CD4-positive, alpha-beta T cell (primary cell): ENCODE data around the gene ARHGAP42. TPM values are rescaled to one million over a fixed set of nuclear protein-coding genes. Genes with fewer than 3 reads are reported as not detected.

Source experiments
- ATAC-seq: fragments of 200-7000 bp; cut with Tn5 transposase; one replicate; pipeline ENCODE4 v1.10.0; 2022; ENCODE audit warnings: mild to moderate bottlenecking; ENCODE audit not compliant: poor library complexity
- CTCF ChIA-PET: fragments of 350-600 bp; sonication (Branson Sonifier 250); formaldehyde crosslinking; loops from one replicate; lab custom pipeline; 2021; ENCODE audit warnings: antibody characterized with exemption, inconsistent platforms; lab: Charles Lee
- POLR2A ChIA-PET: fragments of 350-600 bp; sonication (Branson Sonifier 250); formaldehyde crosslinking; loops from one replicate; lab custom pipeline; 2021; ENCODE audit warnings: antibody characterized with exemption, inconsistent platforms; lab: Charles Lee
- DNase-seq, 14 experiments: peaks; one replicate each; pipeline ENCODE4 v3.0.0-alpha.2; 2013 to 2020; ENCODE audit warnings: mixed read lengths in 2 of 14
- H3K27ac ChIP-seq, 2 donors: one replicate each; pipeline versions ENCODE4 v1.5.1 to v1.7.0; 2013; ENCODE audit warnings: low read length in 2 of 2, low read depth in 1 of 2, mild to moderate bottlenecking in 1 of 2
- H3K27me3 ChIP-seq, 2 experiments: 1 replicate in 1 of 2; 2 replicates in 1 of 2; pipeline versions ENCODE4 v1.6.1 to v1.7.0; 2013; ENCODE audit warnings: low read length in 2 of 2, control low read depth in 1 of 2, mild to moderate bottlenecking in 1 of 2, moderate library complexity in 1 of 2; ENCODE audit not compliant: insufficient read depth in 2 of 2, control insufficient read depth in 1 of 2
- H3K36me3 ChIP-seq: one replicate; pipeline ENCODE4 v1.6.1; 2013; ENCODE audit warnings: low read length, control low read depth; ENCODE audit not compliant: insufficient read depth
- H3K4me1 ChIP-seq: one replicate; pipeline ENCODE4 v1.6.1; 2013; ENCODE audit warnings: low read length, control low read depth; ENCODE audit not compliant: insufficient read depth
- H3K4me3 ChIP-seq: one replicate; pipeline ENCODE4 v1.5.1; 2013; ENCODE audit warnings: mild to moderate bottlenecking, low read length, moderate library complexity
- H3K9me3 ChIP-seq, 2 experiments: 1 replicate in 1 of 2; 2 replicates in 1 of 2; pipeline versions ENCODE4 v1.6.1 to v1.7.0; 2013; ENCODE audit warnings: low read length in 2 of 2, mild to moderate bottlenecking in 2 of 2, control low read depth in 1 of 2, moderate library complexity in 1 of 2; ENCODE audit not compliant: control insufficient read depth in 1 of 2, insufficient read depth in 1 of 2
- H3K27ac Mint-ChIP-seq: one replicate; pipeline ENCODE4 v1.8.0; 2020; ENCODE audit warnings: mixed read lengths
- H3K27me3 Mint-ChIP-seq: one replicate; pipeline ENCODE4 v1.8.0; 2021; ENCODE audit warnings: mixed read lengths
- H3K36me3 Mint-ChIP-seq: one replicate; pipeline ENCODE4 v1.8.0; 2021; ENCODE audit warnings: low read depth, mixed read lengths
- H3K4me1 Mint-ChIP-seq: one replicate; pipeline ENCODE4 v1.8.0; 2021; ENCODE audit warnings: low read depth, mixed read lengths
- H3K4me3 Mint-ChIP-seq: one replicate; pipeline ENCODE4 v1.8.0; 2020; ENCODE audit warnings: mild to moderate bottlenecking, mixed read lengths
- H3K9me3 Mint-ChIP-seq: one replicate; pipeline ENCODE4 v1.8.0; 2020; ENCODE audit warnings: mixed read lengths
- CTCF ChIP-seq: fragments of 200-600 bp; IDR thresholded peaks from one replicate; pipeline ENCODE4 v1.8.0; 2022; ENCODE audit warnings: antibody characterized with exemption, mild to moderate bottlenecking
- intact Hi-C, 2 experiments: fragments of 100-400 bp; cut with DNase I in 1 of 2; cut with micrococcal nuclease in 1 of 2; formaldehyde crosslinking; loops; one replicate each; pipeline versions ENCODE4 v1.15.1 to v1.9.0; 2023 to 2025; cut with DNase I, micrococcal nuclease
- total RNA-seq, 174 experiments: library from RNA in 2 of 174; stranded (reverse) in 2 of 174; gene quantifications; one replicate each; pipeline ENCODE4 v1.2.3 and lab custom pipeline; 2021 to 2026

ARHGAP42 gene
- total RNA-seq, 2 experiments from 2014 or later, result not detected

DNA sequence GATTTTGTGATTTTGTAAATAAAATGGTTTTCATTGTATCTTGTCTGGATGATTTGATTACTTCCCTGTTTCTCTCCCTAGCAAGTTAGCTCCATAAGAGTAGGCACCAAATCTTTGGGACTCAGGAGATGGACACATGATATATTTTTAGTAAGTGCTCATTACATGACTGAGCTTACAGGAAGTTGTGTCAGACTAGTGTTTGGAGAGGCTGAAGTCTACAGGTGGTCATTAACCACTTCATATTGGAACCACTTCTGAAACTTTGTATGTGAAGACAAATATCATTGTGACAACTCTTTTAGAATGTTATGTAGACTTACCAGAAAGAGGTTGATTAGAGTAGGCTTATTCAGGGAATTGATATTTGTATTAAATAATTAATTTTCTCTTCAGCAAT lies 19.1 kb downstream of the ARHGAP42 start:
- ATAC-seq (no peak), DNase-seq (no peak)
- no peaks in the 10 kb centered on the region for H3K36me3 Mint-ChIP-seq
- H3K4me1 ChIP-seq, result no peaks in the 10 kb centered on the region
- H3K27me3 ChIP-seq, result no peaks in the 10 kb centered on the region
- POLR2A ChIA-PET, result no interaction called here
- CTCF ChIA-PET, result no interaction called here
- H3K4me3 ChIP-seq, result no peak overlapping the region
- H3K27ac ChIP-seq, result no peak overlapping the region
- H3K27me3 Mint-ChIP-seq, result no peaks in the 10 kb centered on the region
- H3K36me3 ChIP-seq, result no peaks in the 10 kb centered on the region
- no peaks in the 10 kb centered on the region for H3K4me1 Mint-ChIP-seq
- TF ChIP-seq CTCF, result no peak
- H3K27ac Mint-ChIP-seq, result no peak overlapping the region
- H3K9me3 ChIP-seq, result peaks cover 0 to 10% of the 10 kb centered on the region in 2 experiments
- no peak overlapping the region for H3K4me3 Mint-ChIP-seq
- H3K9me3 Mint-ChIP-seq, result peaks cover 2% of the 10 kb centered on the region
- intact Hi-C loops, result no loop called here

- Mint-ChIP-seq H3K9me3 (peaks cover 2% of the 10 kb centered on the region), H3K4me1 (no peaks in the 10 kb centered on the region), H3K27ac (no peak overlapping the region), H3K27me3 (no peaks in the 10 kb centered on the region), H3K4me3 (no peak overlapping the region), H3K36me3 (no peaks in the 10 kb centered on the region)
- DNase-seq (no peak), ATAC-seq (no peak)
- Histone ChIP-seq H3K27ac (no peak overlapping the region), H3K4me3 (no peak overlapping the region), H3K9me3 (peaks cover 0 to 10% of the 10 kb centered on the region in 2 experiments), H3K36me3 (no peaks in the 10 kb centered on the region), H3K27me3 (no peaks in the 10 kb centered on the region), H3K4me1 (no peaks in the 10 kb centered on the region)
- CTCF ChIA-PET, result no interaction called here
- intact Hi-C loops, result no loop called here
- TF ChIP-seq CTCF, result no peak
- POLR2A ChIA-PET, result no interaction called here
Measured at GRCh38 chr11:100709233-100709957, 22.3 kb downstream of the ARHGAP42 start.

GRCh38 chr11:100711984-100712383 lies 24.9 kb downstream of the ARHGAP42 start:
- no peaks in the 10 kb centered on the region for H3K9me3 ChIP-seq
- Mint-ChIP-seq H3K36me3 (no peaks in the 10 kb centered on the region), H3K4me1 (no peaks in the 10 kb centered on the region), H3K27ac (no peak overlapping the region), H3K9me3 (no peaks in the 10 kb centered on the region), H3K4me3 (no peak overlapping the region), H3K27me3 (no peaks in the 10 kb centered on the region)
- intact Hi-C loops, result no loop called here
- no peaks in the 10 kb centered on the region for H3K36me3 ChIP-seq
- DNase-seq, result no peak
- H3K27me3 ChIP-seq, result no peaks in the 10 kb centered on the region
- no peak for TF ChIP-seq CTCF
- H3K27ac ChIP-seq, result no peak overlapping the region
- ChIA-PET POLR2A (no interaction called here), CTCF (no interaction called here)
- no peak for ATAC-seq
- no peaks in the 10 kb centered on the region for H3K4me1 ChIP-seq
- H3K4me3 ChIP-seq, result no peak overlapping the region
